Small intestine (tissue), 7 donors: Measurements from ENCODE around the gene DOCK8. TPM values are rescaled to one million over a fixed set of nuclear protein-coding genes. Genes with fewer than 3 reads are reported as not detected.
A peak's percentile ranks its signal among the peaks of the same experiment; 100 is the strongest.

Experiments
- DNase-seq, 2 donors: peaks; one replicate each; pipeline versions ENCODE4 v3.0.0 to v3.0.0-alpha.2; 2013
- FAIRE-seq: peaks from 2 replicates; lab custom pipeline; 2012; peaks lifted over from hg19 to GRCh38; lab: Jason Lieb, UNC
- H3K27ac ChIP-seq, 3 donors: one replicate each; pipeline ENCODE4 v1.5.1; 2013; ENCODE audit warnings: low read length in 2 of 3, mild to moderate bottlenecking in 2 of 3, control low read depth in 1 of 3, inconsistent platforms in 1 of 3, low read depth in 1 of 3, moderate library complexity in 1 of 3
- H3K27me3 ChIP-seq, 3 donors: one replicate each; pipeline ENCODE4 v1.6.1; 2013; ENCODE audit warnings: low read length in 3 of 3, inconsistent platforms in 1 of 3; ENCODE audit not compliant: control insufficient read depth in 3 of 3, insufficient read depth in 3 of 3
- H3K36me3 ChIP-seq, 3 donors: one replicate each; pipeline ENCODE4 v1.6.1; 2013; ENCODE audit warnings: low read length in 3 of 3, inconsistent platforms in 1 of 3, low read depth in 1 of 3, mild to moderate bottlenecking in 1 of 3, moderate library complexity in 1 of 3; ENCODE audit not compliant: control insufficient read depth in 3 of 3, insufficient read depth in 2 of 3
- H3K4me1 ChIP-seq, 3 donors: one replicate each; pipeline ENCODE4 v1.6.1; 2013; ENCODE audit warnings: low read length in 2 of 3, inconsistent platforms in 1 of 3, low read depth in 1 of 3, mild to moderate bottlenecking in 1 of 3, moderate library complexity in 1 of 3; ENCODE audit not compliant: control insufficient read depth in 3 of 3, insufficient read depth in 2 of 3
- H3K4me3 ChIP-seq, 3 donors: one replicate each; pipeline ENCODE4 v1.5.1; 2013; ENCODE audit warnings: low read length in 3 of 3, control low read depth in 1 of 3, inconsistent platforms in 1 of 3, low read depth in 1 of 3, mild to moderate bottlenecking in 1 of 3, moderate library complexity in 1 of 3
- H3K9me3 ChIP-seq, 2 donors: one replicate each; pipeline ENCODE4 v1.6.1; 2013; ENCODE audit warnings: low read depth in 1 of 2, low read length in 1 of 2; ENCODE audit not compliant: control insufficient read depth in 2 of 2, insufficient read depth in 1 of 2
- WGBS, 3 donors: extraction: QIAGEN DNeasy Blood & Tissue Kit; methylation state at CpG; one replicate each; pipeline ENCODE4 v1.1.7; 2013; 5-methylcytosine and 5-hydroxymethylcytosine counted together
- polyA plus RNA-seq, 4 donors: library from polyadenylated mRNA; stranded (reverse) in 3 of 4; unstranded in 1 of 4; fragments of 200-250 nt in 3 of 4; fragments of 120-200 nt in 1 of 4; gene quantifications; one replicate each; pipeline versions ENCODE4 v1.2.1 to v1.2.3, GENCODE V29; 2013
- donor health status: healthy with polysubstance abuse.
- donor health status: control.
- donor health status: control.
- donor health status: Bipolar disorder and iron deficiency.
- donor health status: healthy.

DOCK8 gene
- polyA plus RNA-seq, 4 donors: 2.2 to 20.8 (median 3.8) TPM

DNA sequence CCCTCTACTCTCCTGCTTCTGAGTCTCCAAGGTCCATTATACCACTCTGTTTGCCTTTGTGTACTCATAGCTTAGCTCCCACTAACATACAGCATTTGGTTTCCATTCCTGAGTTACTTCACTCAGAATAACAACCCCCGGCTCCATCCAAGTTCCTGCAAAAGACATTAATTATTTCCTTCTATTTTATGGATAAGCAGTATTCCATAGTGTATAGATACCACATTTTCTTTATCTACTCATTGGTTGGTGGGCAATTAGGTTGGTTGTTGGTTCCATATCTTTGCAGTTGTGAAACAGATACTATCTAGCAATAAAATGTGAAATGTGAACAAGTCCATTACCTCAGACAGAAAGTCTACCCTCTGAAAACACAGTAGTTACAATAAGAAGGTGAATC, 110.3 kb downstream of the DOCK8 start:
- Histone ChIP-seq H3K27ac (peak overlapping the region in 1 of 3 donors; percentile 29), H3K36me3 (peaks cover 0 to 4% (median 0%) of the 10 kb centered on the region in 3 donors), H3K4me3 (no peak overlapping the region), H3K27me3 (no peaks in the 10 kb centered on the region), H3K4me1 (peaks cover 0 to 11% (median 0%) of the 10 kb centered on the region in 3 donors), H3K9me3 (no peaks in the 10 kb centered on the region)
- DNase-seq: peak in 1 of 2 donors; percentile 56
- no peak for FAIRE-seq
- 65 to 76% (median 67%) methylated on average over 1 of the region's 1 CpG for WGBS, 3 donors

DNA sequence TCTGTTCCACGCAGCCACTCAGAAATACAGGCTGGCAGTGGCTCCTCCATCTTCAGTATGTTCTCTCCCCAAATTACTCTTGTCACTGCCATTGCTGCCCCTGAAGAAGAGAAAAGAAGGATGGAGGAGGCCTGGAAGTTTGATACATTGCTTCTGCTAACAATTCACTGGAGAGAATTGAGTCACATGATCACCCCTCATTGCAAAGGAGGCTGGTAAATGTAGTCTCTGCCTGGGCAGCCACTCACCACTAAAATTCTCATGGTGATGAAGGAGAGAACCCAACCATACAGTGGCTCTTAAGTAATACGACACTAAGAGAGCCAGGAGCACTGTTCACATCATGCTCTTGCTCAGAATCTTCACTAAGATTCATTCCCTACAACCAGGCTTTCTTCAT, 112.0 kb downstream of the DOCK8 start:
- no peak for DNase-seq
- Histone ChIP-seq H3K4me1 (peaks cover 0 to 17% (median 0%) of the 10 kb centered on the region in 3 donors), H3K27me3 (no peaks in the 10 kb centered on the region), H3K9me3 (no peaks in the 10 kb centered on the region), H3K36me3 (peaks cover 0 to 4% (median 0%) of the 10 kb centered on the region in 3 donors), H3K4me3 (no peak overlapping the region), H3K27ac (no peak overlapping the region)
- 84 to 97% (median 92%) methylated on average over 2 of the region's 2 CpGs for WGBS, 3 donors
- FAIRE-seq: no peak

DNA sequence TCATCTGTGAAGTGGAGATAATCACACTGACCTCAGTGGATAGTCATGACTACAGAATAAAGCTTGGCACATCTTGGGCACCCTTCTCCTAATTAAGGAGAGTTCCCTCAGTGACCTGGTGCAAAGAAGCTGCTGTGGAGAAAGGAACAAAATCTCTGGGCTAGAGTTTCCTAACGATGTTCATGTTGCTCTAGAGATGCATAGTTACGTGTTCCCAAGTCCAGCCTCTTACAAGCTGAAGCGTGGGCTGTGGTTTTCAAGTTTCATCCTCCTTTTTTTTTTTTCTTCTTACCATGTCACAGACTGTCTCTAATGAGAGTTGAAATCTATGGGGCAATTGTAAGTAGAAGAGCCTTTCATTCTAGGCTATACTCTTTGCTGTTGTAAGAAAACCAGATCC, 113.8 kb downstream of the DOCK8 start:
- H3K27ac ChIP-seq: no peak overlapping the region
- no peak for FAIRE-seq
- no peaks in the 10 kb centered on the region for H3K27me3 ChIP-seq
- H3K4me3 ChIP-seq: no peak overlapping the region
- no peaks in the 10 kb centered on the region for H3K9me3 ChIP-seq
- no peak for DNase-seq
- H3K4me1 ChIP-seq: peaks cover 0 to 17% (median 0%) of the 10 kb centered on the region in 3 donors
- peaks cover 0 to 4% (median 2%) of the 10 kb centered on the region in 3 donors for H3K36me3 ChIP-seq
- 67 to 79% (median 76%) methylated on average over 3 of the region's 3 CpGs for WGBS, 3 donors

DNA sequence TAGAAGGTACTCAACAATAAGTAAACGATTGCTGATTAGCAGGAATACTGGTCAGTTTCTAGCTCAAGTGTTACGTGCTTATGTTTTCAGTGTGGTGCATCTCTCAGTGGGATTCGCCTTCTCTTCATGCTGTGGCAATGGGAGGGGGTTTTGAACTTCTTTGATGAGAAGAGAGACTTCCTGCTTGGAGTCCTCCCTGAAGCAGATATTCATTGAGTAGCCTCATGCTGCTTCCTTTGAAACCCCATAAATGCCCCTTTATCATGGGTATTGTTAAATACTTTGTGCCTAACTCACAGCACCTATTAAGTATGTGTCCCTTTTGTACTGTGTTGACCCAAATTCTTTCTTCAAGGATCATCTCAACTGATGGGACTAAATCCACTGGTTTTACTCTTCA, 116.5 kb downstream of the DOCK8 start:
- no peaks in the 10 kb centered on the region for H3K27me3 ChIP-seq
- 47 to 76% (median 66%) methylated on average over 3 of the region's 3 CpGs for WGBS, 3 donors
- H3K4me1 ChIP-seq: peaks cover 0 to 5% (median 0%) of the 10 kb centered on the region in 3 donors
- H3K27ac ChIP-seq: no peak overlapping the region
- FAIRE-seq (no peak), DNase-seq (no peak)
- H3K9me3 ChIP-seq: no peaks in the 10 kb centered on the region
- H3K36me3 ChIP-seq: peaks cover 0 to 4% (median 2%) of the 10 kb centered on the region in 3 donors
- no peak overlapping the region for H3K4me3 ChIP-seq

DNA sequence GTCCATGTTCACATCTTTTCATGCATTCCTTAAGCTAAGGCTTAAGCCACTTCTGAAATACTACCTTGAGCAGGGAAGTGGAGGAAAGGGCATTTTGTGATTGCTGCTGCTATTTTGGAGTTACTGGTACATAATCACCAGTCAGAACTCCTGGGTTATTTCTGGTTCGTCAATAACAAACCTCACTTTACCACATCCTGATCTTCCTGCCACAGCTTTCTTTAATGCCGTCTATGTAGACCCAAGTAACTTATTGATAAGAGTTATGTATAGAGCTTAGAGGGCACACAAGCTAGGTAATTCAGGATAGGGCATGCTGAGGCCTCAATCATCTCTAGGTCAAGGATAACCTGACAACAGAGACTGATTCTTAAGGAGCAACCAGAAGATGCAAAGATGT, 120.7 kb downstream of the DOCK8 start:
- WGBS, 3 donors: 61 to 76% (median 63%) methylated on average over 2 of the region's 2 CpGs
- Histone ChIP-seq H3K4me3 (no peak overlapping the region), H3K9me3 (no peaks in the 10 kb centered on the region), H3K27me3 (no peaks in the 10 kb centered on the region), H3K4me1 (peaks cover 0 to 5% (median 0%) of the 10 kb centered on the region in 3 donors), H3K27ac (no peak overlapping the region), H3K36me3 (peaks cover 0 to 2% (median 0%) of the 10 kb centered on the region in 3 donors)
- no peak for FAIRE-seq
- DNase-seq: no peak

DNA sequence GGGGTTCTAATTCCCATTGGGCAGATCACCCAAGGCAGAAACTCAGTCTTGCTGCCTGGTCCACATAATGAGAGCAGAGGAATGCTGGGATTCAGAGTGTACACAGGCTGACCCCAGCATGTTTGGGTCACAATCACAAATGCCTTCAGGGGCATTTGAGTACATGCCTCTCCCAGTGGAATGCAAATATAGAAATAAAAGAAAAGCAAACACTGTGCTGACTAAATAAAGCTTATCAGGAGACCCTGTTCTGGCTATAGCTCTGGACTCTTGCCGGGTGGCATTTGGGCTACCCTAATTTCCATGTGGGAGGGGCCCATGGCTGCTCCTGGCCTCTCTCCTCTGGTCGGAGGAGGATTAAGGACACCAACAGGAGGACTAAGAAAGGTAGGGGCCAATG, 121.4 kb downstream of the DOCK8 start:
- H3K4me3 ChIP-seq: no peak overlapping the region
- 32 to 60% (median 41%) methylated on average over 2 of the region's 2 CpGs for WGBS, 3 donors
- H3K27me3 ChIP-seq: no peaks in the 10 kb centered on the region
- peaks cover 0 to 2% (median under 1%) of the 10 kb centered on the region in 3 donors for H3K36me3 ChIP-seq
- no peaks in the 10 kb centered on the region for H3K9me3 ChIP-seq
- no peak for DNase-seq
- peaks cover 0 to 2% (median 0%) of the 10 kb centered on the region in 3 donors for H3K4me1 ChIP-seq
- H3K27ac ChIP-seq: no peak overlapping the region
- no peak for FAIRE-seq

DNA sequence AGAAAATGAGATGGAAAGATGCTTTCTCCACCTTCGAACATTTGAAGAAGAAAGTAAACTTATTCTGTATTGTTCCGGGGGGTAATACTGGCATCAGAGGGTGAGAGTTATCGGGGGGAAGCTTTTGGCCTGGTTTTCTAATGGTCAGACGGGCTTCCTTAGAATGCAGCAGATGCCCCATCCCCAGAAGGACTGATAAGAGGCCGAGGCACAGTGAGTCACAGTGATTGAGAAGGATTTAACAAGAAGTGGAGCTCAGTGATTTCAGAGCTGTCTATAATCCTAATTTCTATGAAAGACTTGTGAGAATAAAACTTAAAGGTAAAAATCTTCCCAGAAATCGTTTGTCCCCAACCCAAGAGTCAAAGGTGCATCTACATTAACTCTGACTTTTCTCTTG, 123.9 kb downstream of the DOCK8 start:
- DNase-seq (no peak), FAIRE-seq (no peak)
- Histone ChIP-seq H3K27me3 (no peaks in the 10 kb centered on the region), H3K36me3 (peaks cover 0 to 2% (median 0%) of the 10 kb centered on the region in 3 donors), H3K4me3 (no peak overlapping the region), H3K27ac (no peak overlapping the region), H3K9me3 (no peaks in the 10 kb centered on the region), H3K4me1 (no peaks in the 10 kb centered on the region)
- WGBS, 3 donors: 68 to 86% (median 72%) methylated on average over 6 of the region's 6 CpGs

DNA sequence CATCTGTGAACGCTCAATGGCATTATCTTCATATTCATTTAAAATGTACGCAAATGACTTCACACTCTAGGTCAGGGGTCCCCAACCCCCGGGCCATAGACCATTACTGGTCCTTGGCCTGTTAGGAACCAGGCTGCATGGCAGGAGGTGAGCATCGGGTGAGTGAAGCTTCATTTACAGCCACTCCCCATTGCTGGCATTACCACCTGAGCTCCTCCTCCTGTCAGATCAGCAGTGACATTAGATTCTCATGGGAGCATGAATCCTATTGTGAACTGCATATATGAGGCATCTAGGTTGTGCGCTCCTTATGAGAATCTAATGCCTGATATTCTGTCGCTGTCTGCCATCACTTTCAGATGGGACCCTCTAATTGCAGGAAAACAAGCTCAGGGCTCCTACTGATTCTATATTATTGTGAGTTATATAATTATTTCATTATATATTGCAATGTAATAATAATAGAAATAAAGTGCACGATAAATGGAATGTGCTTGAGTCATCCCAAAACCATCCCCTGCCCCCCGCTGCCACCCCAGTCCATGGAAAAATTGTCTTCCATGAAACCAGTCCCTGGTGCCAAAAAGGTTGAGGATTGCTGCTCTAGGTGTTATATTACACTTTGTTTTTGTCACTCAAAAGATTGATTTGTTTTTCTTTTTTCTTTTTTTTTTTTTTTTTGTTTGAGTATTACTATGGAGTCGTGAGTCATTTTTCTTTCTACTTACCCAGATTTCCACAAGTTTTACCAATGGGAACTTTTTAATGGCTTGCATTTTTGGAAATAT, 127.2 kb downstream of the DOCK8 start:
- peaks cover 0 to 2% (median 0%) of the 10 kb centered on the region in 3 donors for H3K36me3 ChIP-seq
- H3K9me3 ChIP-seq: no peaks in the 10 kb centered on the region
- DNase-seq (no peak), FAIRE-seq (no peak)
- H3K4me3 ChIP-seq: no peak overlapping the region
- H3K4me1 ChIP-seq: no peaks in the 10 kb centered on the region
- no peaks in the 10 kb centered on the region for H3K27me3 ChIP-seq
- WGBS, 3 donors: 86 to 92% (median 88%) methylated on average over 9 of the region's 9 CpGs
- no peak overlapping the region for H3K27ac ChIP-seq
